ENCODE results near the gene ICE1.
"Not testable (repeated sequence)": the region's sequence is repeated elsewhere in the genome, so short reads cannot be mapped to it uniquely, and the experiment has no call there.

ICE1 gene

GRCh38 chr5:5421961-5422818, at the start of gene ICE1:
Gene ICE1 (plus strand): TSS chr5:5422677. CDS start chr5:5422916, 239 bp downstream.
- peak; percentile 95 for DNase-seq

GRCh38 chr5:5372930-5373329, 49.5 kb upstream of the ICE1 start:
- DNase-seq, result no peak

GRCh38 chr5:5373351-5373989, 49.0 kb upstream of the ICE1 start:
- DNase-seq, result no peak

GRCh38 chr5:5374009-5374715, 48.3 kb upstream of the ICE1 start:
- DNase-seq, result no peak

- DNase-seq, result no peak
These were observed 44.7 kb upstream of the ICE1 start for GRCh38 chr5:5377780-5378179.

- no peak for DNase-seq
These were observed 43.9 kb upstream of the ICE1 start for GRCh38 chr5:5378531-5378930.

- DNase-seq, result no peak
These were observed 42.2 kb upstream of the ICE1 start for GRCh38 chr5:5380298-5380697.

- no peak for DNase-seq
These were observed 41.1 kb upstream of the ICE1 start for GRCh38 chr5:5381310-5381913.

- no peak for DNase-seq
These were observed 39.0 kb upstream of the ICE1 start for GRCh38 chr5:5383461-5383860.

- no peak for DNase-seq
These were observed 37.7 kb upstream of the ICE1 start for GRCh38 chr5:5384660-5385330.

GRCh38 chr5:5385331-5385662, 37.2 kb upstream of the ICE1 start:
- DNase-seq, result no peak

GRCh38 chr5:5386329-5386728, 36.1 kb upstream of the ICE1 start:
- no peak for DNase-seq

- no peak for DNase-seq
These were observed 35.3 kb upstream of the ICE1 start for GRCh38 chr5:5387192-5387591.

GRCh38 chr5:5387777-5388176, 34.7 kb upstream of the ICE1 start:
- DNase-seq, result no peak

- not testable (repeated sequence) for DNase-seq
These were observed 32.2 kb upstream of the ICE1 start for GRCh38 chr5:5390121-5390869.

- DNase-seq, result not testable (repeated sequence)
These were observed 30.0 kb upstream of the ICE1 start for GRCh38 chr5:5392504-5392903.

GRCh38 chr5:5394384-5394986, 28.0 kb upstream of the ICE1 start:
- not testable (repeated sequence) for DNase-seq

- not testable (repeated sequence) for DNase-seq
These were observed 27.4 kb upstream of the ICE1 start for GRCh38 chr5:5395093-5395492.

GRCh38 chr5:5398071-5398470, 24.4 kb upstream of the ICE1 start:
- no peak for DNase-seq

GRCh38 chr5:5401095-5401494, 21.4 kb upstream of the ICE1 start:
- DNase-seq, result no peak

- no peak for DNase-seq
These were observed 18.7 kb upstream of the ICE1 start for GRCh38 chr5:5403741-5404140.

- no peak for DNase-seq
These were observed 18.1 kb upstream of the ICE1 start for GRCh38 chr5:5404381-5404780.
